NCI-H2227 (cell line): ENCODE measurements around the gene TCAIM.

Experiments used
- DNase-seq: peaks from one replicate; lab custom pipeline; 2025; ENCODE audit not compliant: unreplicated experiment; lab: John Stamatoyannopoulos, UW

The TCAIM gene

DNA sequence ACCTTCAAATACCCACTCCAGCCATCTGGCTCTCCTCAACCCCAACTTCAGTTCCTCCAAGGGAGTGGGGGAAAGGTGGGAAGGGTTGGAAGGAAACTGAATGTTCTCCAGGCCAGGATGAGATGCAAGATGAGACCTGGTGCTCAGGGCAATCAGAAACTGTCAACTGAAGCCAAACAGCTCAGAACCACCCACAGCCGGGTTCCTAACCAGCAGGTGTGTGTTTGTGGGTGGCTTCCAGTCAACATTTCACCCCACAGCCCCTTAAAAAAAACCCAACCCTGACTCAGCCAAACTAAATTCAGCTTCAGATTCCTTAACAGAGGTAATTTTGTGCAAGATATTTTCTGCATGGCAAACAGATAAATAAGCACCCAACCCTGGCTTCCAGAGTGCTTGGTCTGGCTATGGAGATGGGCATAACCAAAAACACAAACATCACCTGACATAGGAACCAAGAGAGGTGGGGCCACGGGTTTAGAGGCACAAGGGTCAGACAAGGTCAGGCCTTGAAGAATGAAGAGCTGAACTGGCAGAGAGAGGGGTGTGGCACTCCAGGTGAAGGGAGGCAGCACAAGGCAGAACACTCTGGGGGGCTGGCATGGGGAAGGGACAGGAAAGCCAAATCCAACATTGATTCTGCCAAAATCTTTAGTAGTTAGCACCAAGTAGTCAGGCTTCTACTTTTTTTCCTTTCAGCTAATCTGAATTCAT lies 104.2 kb downstream of the TCAIM start:
- no peak for DNase-seq

- no peak for DNase-seq
Measured at GRCh38 chr3:44444437-44444836, 105.9 kb downstream of the TCAIM start.

DNA sequence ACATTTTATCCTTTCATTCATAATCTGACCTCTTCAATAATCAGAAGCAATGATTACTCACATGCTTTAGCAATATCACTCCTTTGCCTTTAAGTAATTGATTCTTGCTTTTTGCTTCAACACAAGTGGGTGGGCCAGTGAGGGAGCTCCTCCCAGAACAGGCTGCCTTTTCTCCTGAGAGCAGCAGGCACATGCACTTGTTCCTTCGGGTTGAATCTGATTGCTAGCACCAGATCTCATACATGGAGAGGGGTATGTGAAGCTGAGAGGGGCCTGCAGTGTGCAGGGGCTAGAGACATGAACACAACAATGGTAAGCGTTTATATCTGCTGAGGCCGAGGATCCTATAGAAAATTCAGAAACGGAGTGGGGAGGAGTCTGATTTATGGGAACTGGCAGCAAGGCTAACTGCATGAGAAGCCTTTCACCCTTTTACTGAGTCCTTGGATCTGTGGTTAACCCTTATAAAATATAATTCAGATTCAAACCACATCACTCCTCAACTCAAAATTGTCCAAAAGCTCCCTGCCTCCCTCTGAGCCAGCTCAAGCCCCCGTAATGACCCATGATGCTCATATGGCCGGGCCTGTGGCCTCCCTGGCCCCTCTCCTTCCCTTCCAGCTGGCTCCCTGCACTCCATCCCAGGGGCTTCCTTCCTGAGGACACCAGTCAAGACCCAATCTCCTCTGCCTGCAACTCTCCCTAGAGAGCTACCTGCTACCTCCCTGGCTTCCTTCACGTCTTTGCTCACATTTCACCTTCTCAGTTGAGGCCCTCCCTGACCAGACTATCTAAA lies 106.5 kb downstream of the TCAIM start:
- DNase-seq: no peak

DNA sequence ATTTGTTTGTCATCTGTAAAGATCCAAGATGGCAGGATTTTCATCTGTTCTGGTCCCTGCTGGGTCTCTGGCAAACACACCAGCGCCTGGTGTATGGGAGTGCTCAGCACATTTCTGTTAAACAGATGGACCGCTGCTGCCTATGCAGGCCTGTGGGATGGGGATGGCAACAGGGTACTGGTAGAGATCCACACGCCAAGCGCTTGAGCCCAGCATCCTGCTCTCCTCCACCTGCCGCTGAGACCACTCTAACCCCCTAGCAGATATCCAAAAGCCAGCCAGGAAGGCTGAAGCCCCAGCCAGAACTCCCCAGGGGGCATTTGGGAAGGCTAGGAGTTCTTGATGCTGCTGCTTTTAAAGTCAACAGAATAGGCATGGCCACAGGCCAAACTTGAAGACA lies 107.2 kb downstream of the TCAIM start:
- DNase-seq: no peak

DNA sequence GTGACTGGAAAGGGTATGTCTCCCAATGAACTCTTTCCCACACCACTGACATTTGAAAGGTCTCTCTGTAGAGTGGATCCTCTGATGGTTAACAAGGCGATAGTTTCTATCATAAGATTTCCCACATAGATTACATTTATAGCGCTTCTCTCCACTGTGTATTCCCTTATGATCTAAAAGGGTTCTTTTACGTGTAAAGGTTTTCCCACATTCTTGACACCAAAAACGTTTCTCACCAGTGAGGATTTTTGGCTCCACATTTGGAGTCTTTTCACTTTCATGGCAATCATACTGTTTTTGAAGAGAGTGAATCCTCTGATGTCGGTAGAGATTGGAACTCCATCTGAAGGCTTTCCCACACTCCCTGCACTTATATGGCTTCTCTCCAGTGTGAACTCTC lies 108.4 kb downstream of the TCAIM start:
- DNase-seq: no peak

GRCh38 chr3:44451441-44451840 lies 112.9 kb downstream of the TCAIM start:
- DNase-seq: no peak

- DNase-seq: no peak
Measured at GRCh38 chr3:44454258-44454657, 115.7 kb downstream of the TCAIM start.

DNA sequence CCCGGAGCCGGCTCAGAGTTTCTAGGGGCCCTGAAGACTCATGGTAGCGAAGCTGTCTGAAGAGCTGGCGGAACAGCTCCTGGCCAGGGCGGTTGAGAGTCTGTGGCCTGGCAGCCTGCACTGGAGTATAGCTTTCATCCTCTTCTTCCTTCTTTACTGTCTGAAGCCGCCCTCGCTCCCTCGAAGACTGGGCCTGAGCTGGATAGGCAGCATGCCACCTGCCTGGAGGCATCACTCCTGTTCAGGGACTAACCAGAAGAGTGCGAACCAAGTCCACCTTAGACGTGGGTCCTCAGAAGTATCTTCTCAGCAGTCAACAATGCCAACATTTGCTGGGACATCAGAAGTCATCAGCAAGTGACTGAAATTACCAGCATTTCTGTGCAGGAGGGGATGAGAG lies 116.8 kb downstream of the TCAIM start:
- DNase-seq: no peak
